Thyroid gland (tissue), 4 donors: ENCODE measurements around the gene HPD. TPM values are rescaled to one million over a fixed set of nuclear protein-coding genes. Genes with fewer than 3 reads are reported as not detected.

ENCODE experiments used
- DNase-seq, 2 donors: peaks; one replicate each; pipeline ENCODE4 v3.0.0-alpha.2; 2019
- H3K27ac ChIP-seq, 3 donors: fragments of 200-600 bp; sonication (generic); 1 replicate in 2 of 3; 2 replicates in 1 of 3; pipeline ENCODE4 v1.5.1; 2016 to 2019; ENCODE audit warnings: mild to moderate bottlenecking in 1 of 3, moderate library complexity in 1 of 3
- H3K27me3 ChIP-seq: fragments of 200-600 bp; sonication (generic); one replicate; pipeline ENCODE4 v1.5.1; 2019
- H3K36me3 ChIP-seq, 2 donors: fragments of 200-600 bp; sonication (generic); one replicate each; pipeline ENCODE4 v1.5.1; 2016 to 2019
- H3K4me1 ChIP-seq, 2 donors: fragments of 200-600 bp; sonication (generic); one replicate each; pipeline ENCODE4 v1.5.1; 2017 to 2019
- H3K4me3 ChIP-seq, 3 donors: fragments of 200-600 bp; sonication (generic); replicated peaks in 1 of 3; 1 replicate in 2 of 3; 2 replicates in 1 of 3; pipeline ENCODE4 v1.5.1; 2016; ENCODE audit warnings: mild to moderate bottlenecking in 1 of 3
- H3K9me3 ChIP-seq: fragments of 200-600 bp; sonication (generic); one replicate; pipeline ENCODE4 v1.5.1; 2017
- POLR2A ChIP-seq, 2 donors: fragments of 450-650 bp; IDR thresholded peaks; one replicate each; pipeline ENCODE4 v1.6.1; 2017; ENCODE audit warnings: antibody characterized with exemption in 2 of 2, mild to moderate bottlenecking in 2 of 2, moderate library complexity in 1 of 2
- WGBS, 2 donors: methylation state at CpG; one replicate each; pipeline ENCODE4 v1.1.5; 2017; 5-methylcytosine and 5-hydroxymethylcytosine counted together
- intact Hi-C: fragments of 100-400 bp; cut with DNase I; formaldehyde crosslinking; loops from one replicate; pipeline ENCODE4 v1.15.1; 2023
- total RNA-seq, 4 donors: library from RNA; depleted of rRNA; stranded (reverse); fragments of >200 nt; gene quantifications; one replicate each; pipeline ENCODE4 v1.2.3, GENCODE V29; 2016
- TF ChIP-seq, protein P1 (sequence below), 6 experiments: fragments of 200-600 bp in 3 of 6; fragments of 450-650 bp in 3 of 6; sonication (generic) in 3 of 6; IDR thresholded peaks; one replicate each; pipeline ENCODE4 v1.5.1; 2016 to 2019; ENCODE audit warnings: antibody characterized with exemption in 6 of 6, mild to moderate bottlenecking in 2 of 6, inconsistent platforms in 1 of 6, moderate library complexity in 1 of 6

Gene HPD
- total RNA-seq, 4 donors from 2014 or later, result 0.39 to 1.2 (median 0.78) TPM; not detected in 1

DNA sequence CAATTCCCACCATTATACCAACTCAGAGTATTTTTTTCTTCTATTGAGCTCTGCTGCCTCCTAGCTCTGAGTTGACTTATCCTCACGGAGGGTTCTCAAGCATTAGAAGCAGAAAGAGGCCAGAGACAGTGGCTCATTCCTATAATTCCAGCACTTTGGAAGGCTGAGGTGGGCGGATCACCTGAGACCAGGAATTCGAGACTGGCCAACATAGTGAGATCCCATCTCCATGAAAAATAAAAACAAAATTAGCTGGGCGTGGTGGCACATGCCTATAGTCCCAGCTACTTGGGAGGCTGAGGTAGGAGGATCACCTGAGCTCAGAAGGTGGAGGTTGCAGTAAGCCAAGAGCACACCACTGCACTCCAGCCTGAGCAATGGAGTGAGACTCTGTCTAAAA lies 21.0 kb downstream of the HPD start:
- intact Hi-C loops, result no loop called here
- whole genome bisulfite sequencing, 2 donors, result 72% methylated on average over 4 of the region's 4 CpGs
- no peak for TF ChIP-seq POLR2A (IDR thresholded peaks at IDR 0.05)
- TF ChIP-seq, protein P1, sequence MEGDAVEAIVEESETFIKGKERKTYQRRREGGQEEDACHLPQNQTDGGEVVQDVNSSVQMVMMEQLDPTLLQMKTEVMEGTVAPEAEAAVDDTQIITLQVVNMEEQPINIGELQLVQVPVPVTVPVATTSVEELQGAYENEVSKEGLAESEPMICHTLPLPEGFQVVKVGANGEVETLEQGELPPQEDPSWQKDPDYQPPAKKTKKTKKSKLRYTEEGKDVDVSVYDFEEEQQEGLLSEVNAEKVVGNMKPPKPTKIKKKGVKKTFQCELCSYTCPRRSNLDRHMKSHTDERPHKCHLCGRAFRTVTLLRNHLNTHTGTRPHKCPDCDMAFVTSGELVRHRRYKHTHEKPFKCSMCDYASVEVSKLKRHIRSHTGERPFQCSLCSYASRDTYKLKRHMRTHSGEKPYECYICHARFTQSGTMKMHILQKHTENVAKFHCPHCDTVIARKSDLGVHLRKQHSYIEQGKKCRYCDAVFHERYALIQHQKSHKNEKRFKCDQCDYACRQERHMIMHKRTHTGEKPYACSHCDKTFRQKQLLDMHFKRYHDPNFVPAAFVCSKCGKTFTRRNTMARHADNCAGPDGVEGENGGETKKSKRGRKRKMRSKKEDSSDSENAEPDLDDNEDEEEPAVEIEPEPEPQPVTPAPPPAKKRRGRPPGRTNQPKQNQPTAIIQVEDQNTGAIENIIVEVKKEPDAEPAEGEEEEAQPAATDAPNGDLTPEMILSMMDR (IDR thresholded peaks at IDR 0.05), result no peak
- no peak overlapping the region for H3K27ac ChIP-seq
- no peaks in the 10 kb centered on the region for H3K27me3 ChIP-seq
- no peaks in the 10 kb centered on the region for H3K9me3 ChIP-seq
- no peaks in the 10 kb centered on the region for H3K36me3 ChIP-seq
- no peak for DNase-seq
- H3K4me3 ChIP-seq, result no peak overlapping the region
- peaks cover 5 to 6% of the 10 kb centered on the region in 2 donors for H3K4me1 ChIP-seq

DNA sequence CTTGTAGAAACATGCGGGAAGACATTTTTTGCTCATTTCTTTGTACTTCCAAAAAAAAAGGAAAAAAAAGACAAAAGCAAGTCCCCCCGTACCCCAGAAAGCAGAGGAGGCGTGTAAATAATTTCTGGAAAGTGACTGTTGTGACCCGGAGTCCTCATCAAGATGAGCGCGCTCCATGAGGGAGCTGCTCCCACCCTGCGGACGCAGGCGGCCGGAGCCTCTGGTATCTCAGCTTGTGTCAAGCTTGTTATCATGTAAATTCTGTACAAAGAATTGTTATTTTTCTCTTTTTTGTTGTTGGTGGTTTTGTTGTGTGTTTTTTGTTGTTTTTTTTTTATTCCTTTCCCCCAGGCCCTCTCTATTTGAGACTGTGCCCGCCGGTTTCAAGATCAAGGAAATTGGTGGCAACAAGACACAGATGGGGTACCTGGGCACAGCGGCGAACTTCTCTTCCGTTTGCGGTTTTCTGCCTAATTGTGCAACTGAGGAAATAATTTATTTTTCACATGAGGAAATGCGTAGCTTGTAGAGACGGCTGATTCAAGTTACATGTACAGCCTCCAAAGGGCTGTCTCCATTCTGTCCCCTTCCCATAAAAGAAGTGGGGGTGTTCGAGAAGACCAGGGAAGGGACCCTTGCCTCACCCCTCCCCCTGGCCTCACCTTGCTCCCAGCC lies 27.0 kb downstream of the HPD start:
- Histone ChIP-seq H3K36me3 (peaks cover 34 to 55% of the 10 kb centered on the region in 2 donors), H3K4me1 (no peaks in the 10 kb centered on the region), H3K4me3 (no peak overlapping the region), H3K9me3 (no peaks in the 10 kb centered on the region), H3K27ac (no peak overlapping the region), H3K27me3 (no peaks in the 10 kb centered on the region)
- TF ChIP-seq, protein P1 (IDR thresholded peaks at IDR 0.05), result no peak
- no peak for TF ChIP-seq POLR2A (IDR thresholded peaks at IDR 0.05)
- 95 to 97% methylated on average over 19 of the region's 19 CpGs for WGBS, 2 donors
- intact Hi-C loops, result no loop called here
- DNase-seq, result no peak

DNA sequence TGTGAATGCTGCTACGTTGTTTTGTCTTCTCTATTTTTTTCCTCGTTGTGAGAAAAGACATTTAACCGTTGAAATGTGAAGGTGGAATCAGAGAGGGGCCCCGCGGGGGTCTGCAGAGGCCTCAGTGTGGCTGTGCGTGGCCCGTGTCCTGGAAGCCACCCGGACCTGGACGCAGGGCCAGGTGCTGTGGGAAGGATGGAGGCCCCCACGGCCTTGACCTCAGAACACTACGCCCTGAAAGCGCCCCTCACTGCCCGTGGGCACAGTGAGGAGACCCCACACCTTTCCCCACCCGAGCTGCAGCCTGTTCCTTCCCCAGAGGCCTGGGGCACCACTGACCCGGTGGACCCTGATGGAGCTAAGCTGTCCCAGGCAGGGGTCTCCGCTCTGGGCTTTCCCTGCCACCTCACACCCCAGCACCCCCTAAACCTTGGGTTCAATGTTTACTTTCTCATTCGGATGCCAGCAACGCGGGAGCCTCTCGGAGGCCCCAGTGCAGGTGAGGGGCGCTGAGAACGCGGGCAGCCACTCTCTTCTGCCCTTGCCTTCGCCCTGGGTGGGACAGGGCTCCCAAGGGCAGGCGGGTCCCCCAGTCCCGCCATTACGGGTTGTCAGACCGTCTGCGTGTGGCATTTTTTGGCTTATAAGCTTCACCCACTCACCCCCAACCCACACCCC lies 27.9 kb downstream of the HPD start:
- Histone ChIP-seq H3K27me3 (no peaks in the 10 kb centered on the region), H3K4me1 (no peaks in the 10 kb centered on the region), H3K4me3 (no peak overlapping the region), H3K9me3 (no peaks in the 10 kb centered on the region), H3K36me3 (peaks cover 40 to 55% of the 10 kb centered on the region in 2 donors), H3K27ac (no peak overlapping the region)
- 92% methylated on average over 25 to 26 of the region's 29 CpGs for WGBS, 2 donors
- no peak for DNase-seq
- TF ChIP-seq, protein P1 (IDR thresholded peaks at IDR 0.05), result no peak
- TF ChIP-seq POLR2A (IDR thresholded peaks at IDR 0.05), result no peak
- intact Hi-C loops, result no loop called here

DNA sequence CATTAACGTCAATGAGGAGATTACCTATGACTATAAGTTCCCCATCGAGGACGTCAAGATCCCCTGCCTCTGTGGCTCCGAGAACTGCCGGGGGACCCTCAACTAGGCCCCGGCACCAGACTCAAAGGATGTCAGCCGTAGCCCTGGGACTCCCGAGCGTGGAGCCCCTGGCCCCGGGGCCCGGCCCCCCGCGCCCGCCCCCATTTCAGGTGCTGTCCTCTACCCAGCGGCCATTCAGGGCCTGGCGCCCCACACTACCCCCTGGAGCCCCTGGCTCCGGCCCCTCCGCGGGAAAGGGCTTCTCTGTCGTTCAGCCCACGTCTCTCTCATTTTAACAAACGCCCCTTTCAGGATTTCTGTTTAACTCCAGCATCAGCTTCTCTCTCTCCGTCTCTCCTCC lies 28.5 kb downstream of the HPD start:
- Histone ChIP-seq H3K36me3 (peaks cover 40 to 55% of the 10 kb centered on the region in 2 donors), H3K27me3 (no peaks in the 10 kb centered on the region), H3K9me3 (no peaks in the 10 kb centered on the region), H3K27ac (no peak overlapping the region), H3K4me1 (no peaks in the 10 kb centered on the region), H3K4me3 (no peak overlapping the region)
- WGBS, 2 donors, result 93 to 94% methylated on average over 22 to 23 of the region's 23 CpGs
- no peak for TF ChIP-seq POLR2A (IDR thresholded peaks at IDR 0.05)
- TF ChIP-seq, protein P1 (IDR thresholded peaks at IDR 0.05), result no peak
- no peak for DNase-seq
- intact Hi-C loops, result no loop called here

DNA sequence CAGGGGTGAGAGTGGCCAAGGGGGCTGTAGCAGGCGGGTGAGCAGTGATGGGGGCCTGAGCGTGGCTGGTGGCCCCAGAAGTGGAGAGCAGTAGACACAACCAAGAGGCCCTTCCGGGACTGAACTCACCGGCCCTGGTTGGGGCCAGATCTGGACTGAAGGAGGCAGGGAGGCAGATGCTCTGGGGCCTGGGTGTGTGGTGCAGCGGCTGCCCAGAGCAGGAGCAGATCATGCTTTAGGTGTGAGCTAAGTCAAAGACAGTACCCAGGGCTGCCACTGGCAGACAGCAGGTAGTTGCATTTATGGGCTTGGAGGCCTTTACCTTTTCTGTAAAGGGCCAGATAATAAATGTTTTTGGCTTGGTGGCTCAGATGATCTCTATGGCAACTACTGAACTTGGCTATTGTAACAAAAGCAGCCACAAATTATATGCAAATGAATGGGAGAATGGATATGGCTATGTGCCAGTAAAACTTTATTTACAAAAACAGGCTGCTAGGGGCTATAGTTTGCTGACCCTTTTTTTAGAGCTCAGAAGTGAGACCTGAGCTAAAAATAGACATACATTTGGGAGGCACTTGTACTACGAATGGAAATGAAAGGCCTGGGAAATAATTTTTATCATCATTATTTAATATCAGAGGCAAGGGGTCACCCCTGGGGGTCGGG lies 29.3 kb downstream of the HPD start:
- DNase-seq, result no peak
- no peaks in the 10 kb centered on the region for H3K4me1 ChIP-seq
- intact Hi-C loops, result no loop called here
- H3K27ac ChIP-seq, result no peak overlapping the region
- H3K4me3 ChIP-seq, result no peak overlapping the region
- TF ChIP-seq POLR2A (IDR thresholded peaks at IDR 0.05), result no peak
- TF ChIP-seq, protein P1 (IDR thresholded peaks at IDR 0.05), result no peak
- no peaks in the 10 kb centered on the region for H3K9me3 ChIP-seq
- no peaks in the 10 kb centered on the region for H3K27me3 ChIP-seq
- H3K36me3 ChIP-seq, result peaks cover 40 to 55% of the 10 kb centered on the region in 2 donors
- 81 to 84% methylated on average over 7 of the region's 7 CpGs for WGBS, 2 donors
